HG03159 (cell line): ENCODE data around the gene THADA.
"Not testable (repeated sequence)": the region's sequence is repeated elsewhere in the genome, so short reads cannot be mapped to it uniquely, and the experiment has no call there.

Experiments used
- ATAC-seq: cut with Tn5 transposase; IDR thresholded peaks from one replicate; pipeline ENCODE4 v1.9.1; 2021; ENCODE audit warnings: mild to moderate bottlenecking, moderate library complexity; ENCODE audit not compliant: unreplicated experiment

THADA gene

DNA sequence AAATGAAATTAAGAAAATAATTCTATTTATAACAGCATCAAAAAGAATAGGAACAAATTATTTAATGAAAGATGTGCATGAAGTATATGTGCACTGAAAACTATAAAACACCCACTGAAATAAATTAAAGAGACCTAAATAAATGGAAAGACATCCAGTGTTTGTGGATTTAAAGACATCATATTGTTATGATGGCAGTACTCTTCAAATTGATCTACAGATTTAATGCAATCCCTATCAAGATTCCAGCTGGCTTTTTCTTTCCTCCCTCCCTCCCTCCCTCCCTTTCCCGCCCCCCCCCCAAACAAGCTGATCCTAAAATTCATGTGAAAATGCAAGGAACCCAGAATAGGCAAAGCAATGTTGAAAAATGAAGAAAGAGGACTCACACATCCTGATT lies 285.9 kb downstream of the THADA start:
- no peak for ATAC-seq

DNA sequence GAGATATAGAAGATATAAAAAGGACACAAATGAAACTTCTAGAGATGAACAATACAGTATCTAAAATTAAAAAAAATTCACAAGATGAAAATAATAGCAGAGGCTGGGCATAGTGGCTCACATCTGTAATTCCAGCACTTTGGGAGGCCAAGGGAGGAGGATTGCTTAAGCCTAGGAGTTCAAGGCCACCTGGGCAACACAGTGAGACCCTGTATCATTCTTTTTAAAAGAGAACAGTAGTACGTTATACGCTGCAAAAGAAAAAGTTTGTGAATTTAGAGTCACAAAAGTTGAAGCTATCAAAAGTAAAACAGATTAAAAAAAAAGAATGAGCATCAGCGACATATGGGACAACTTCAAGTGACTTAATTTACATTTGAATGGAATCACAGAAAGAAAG lies 287.9 kb downstream of the THADA start:
- ATAC-seq, result no peak

DNA sequence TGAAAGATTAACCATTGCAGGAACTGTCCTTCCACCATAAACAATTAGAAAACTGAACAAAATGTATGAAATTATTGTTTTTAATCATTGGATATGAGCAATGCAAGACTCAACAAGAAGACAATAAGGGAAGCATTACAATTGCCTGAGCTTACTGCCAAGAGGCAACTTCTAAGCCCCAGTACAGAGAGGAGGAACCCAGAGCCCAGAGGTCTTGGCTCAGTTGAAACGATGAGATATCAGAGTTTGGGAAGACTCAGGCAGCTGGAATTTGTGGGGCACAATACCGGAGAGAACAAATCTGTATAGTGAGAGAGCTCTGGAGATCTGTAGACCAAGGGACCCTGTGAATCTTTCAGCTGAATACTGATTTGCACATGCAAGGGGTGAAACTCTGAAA lies 288.8 kb downstream of the THADA start:
- no peak for ATAC-seq

DNA sequence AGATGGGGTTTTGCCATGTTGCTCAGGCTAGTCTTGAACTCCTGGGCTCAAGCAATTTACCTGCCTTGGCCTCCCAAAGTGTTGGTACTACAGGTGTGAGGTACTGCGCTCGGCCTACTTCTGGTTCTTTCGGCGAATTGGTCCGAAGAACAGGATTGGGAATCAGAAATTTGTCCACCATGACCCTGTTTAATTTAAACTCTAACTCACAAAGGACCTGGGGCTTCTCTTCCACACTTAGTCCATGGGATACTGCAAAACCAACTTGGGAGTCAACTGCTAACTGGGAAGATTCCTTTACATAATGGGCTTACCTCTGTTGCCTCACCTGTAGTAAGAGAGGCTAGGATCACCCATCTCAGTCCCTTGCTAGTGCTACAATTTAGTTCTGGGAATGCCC lies 289.6 kb downstream of the THADA start:
- ATAC-seq, result no peak

DNA sequence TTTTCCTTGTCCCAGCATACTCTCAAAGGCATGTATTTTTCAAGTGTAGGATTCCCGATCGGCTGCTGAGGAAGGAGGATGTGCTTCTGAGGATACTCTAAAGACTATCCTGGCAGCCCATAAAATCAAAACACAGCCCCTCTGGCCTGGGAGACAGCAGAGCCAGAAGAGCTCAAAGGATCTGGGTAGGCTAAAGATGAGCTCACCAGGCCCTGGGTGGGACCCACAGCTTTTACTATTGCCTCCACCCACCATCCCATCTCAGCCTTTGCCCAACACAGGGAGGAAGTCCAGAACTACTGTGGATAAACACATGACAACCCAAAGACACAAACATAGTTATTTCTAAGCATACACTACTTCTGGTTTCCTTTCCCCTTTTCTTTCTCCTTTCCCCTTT lies 290.3 kb downstream of the THADA start:
- no peak for ATAC-seq

DNA sequence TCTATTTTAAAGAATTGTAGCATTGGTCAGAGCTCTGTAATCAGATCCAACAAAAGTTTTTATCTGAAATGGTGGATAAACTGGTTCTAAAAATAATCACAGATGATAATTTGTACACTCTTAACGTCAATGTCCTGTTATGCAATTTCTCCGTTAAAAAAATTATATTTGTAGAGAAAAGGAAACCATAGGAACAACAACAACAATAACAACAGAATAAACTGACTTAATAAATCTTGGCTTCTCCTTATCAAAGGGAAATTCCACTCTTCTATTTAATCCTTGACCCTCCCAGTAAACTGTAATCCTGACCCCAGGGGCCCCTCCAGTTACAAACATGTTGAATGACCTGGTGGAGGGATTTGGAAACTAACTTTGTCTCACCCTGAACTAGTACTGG lies 290.8 kb downstream of the THADA start:
- no peak for ATAC-seq

DNA sequence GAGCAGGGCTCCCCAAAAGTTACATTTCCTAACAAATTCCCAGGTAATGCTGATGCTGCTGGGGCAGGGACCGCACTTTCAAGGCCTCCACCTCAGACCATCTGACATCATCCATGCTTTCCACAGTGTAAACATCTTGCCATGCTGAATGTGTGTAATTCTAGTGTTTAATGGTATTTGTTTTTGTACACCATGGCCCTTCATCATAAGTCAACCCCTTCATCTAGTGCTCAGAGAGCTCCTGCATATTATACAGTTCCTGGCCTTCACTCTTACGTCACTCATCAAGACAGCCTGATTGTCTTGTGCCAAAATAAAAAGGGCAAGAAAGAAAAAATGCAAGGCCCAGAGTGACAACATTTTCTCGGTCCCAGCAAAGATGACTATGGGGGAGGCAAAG lies 291.9 kb downstream of the THADA start:
- no peak for ATAC-seq

DNA sequence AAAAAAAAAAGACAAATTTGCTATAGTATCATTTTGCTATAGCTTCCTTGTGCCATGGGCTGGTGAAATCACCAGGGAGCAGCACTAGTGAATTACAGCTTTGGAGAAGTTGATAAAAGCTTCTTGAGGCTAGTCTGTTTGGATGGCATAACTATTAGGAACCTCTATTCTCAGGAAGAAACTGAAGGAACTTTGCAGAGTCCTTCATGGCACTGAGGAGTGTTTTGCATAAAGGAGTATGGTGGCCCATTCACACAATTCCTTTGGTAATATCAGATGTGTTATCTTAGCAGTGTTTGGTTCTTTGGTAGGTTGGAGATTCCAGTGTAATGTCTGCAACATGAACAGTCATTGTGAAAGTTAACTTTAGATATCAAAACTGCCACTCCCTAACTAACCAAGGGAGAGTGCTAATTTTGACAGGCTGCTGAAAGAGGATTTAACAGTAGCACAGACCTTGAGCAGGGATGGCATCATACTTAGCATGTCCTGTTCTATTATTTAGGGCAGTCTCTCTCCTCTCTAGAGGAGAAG lies 292.8 kb downstream of the THADA start:
- ATAC-seq, result no peak

DNA sequence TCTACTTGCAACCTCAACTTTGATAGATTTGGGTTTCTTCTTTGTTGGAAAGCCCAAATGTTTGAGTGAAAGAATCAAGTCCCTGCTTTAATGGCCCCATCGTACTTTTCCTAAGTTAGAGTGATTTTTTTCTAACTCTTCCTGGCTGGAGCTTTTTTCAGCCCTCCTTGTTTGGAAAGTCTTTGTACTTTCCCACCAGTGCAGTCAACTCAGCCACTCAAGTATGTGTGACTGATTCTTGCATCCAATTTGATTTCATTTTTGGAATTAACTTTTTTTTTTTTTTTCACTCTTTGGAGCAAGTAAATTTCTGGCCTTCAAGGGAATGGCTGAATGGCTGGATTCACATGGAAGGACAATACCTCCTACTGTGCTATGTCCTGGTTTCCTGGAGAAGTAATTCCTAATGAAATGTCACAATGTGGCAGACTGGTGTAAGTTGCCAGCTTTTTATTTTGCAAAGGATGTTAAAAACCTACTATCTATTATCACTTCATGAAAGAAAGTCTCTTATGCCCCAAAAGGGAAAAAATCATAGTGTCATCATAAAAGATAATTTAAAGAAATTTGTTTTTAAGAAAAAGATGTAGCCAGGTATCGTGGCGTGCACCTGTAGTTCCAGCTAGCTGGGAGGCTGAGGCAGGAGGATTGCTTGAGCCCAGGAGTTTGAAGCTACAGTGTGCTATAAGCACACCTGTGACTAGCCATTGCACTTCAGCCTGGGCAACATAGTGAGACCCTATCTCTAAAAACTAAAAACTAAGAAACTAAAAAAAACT lies 293.5 kb downstream of the THADA start:
- no peak for ATAC-seq

DNA sequence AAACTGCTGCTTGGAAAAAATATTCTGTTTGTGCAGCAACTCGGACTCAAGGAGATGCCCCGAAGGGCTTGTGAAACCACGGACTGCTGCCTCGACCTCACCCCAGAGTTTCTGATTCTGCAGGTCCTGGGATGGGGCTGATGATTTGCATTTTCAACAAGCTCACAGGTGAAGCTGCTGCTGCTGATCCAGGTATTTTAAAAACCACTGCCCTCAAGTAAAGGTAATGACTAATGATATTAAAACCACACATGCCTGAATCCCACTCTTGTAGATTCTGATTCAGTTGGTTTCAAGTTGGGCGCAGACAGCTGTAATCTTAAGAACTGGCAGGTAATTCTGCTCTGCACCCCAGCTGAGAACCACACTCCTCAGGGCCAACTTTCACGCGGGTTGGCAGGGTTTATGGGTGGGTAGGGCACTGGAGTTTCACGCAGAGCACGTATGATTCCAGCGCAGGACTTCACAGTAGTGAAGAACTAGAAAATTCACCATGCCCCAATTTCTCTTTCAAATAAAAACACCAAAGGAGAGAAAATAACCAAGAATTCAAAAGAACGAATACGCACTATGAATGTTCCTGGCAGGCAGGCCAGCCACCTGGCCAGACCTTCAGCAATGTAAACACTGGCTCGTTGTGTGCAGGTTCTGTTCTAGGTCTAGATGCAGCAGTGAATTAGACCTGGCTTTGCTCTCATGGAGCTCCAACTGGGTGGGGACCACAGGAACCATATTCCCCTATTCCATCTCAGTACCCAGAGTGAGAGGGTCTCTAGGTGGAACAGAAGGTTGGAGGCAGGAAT lies 294.9 kb downstream of the THADA start:
- ATAC-seq, result no peak

DNA sequence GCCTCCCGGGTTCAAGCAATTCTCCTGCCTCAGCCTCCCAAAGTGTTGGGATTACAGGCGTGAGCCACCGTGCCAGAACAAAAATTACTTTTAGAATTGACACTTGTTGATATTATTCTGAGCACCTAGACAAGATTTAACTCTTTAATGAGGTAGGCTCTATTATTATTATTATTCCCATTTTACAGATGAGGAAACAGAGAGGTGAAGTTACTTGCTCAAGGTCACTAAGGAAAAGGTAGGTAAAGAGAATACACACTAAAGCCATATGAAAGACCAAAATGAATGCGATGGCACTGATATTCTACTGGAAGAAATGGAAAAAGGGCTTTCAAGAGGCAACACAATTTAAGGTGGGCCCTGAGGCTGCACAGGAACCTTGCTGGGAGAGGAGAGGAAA lies 295.6 kb downstream of the THADA start:
- ATAC-seq, result no peak

DNA sequence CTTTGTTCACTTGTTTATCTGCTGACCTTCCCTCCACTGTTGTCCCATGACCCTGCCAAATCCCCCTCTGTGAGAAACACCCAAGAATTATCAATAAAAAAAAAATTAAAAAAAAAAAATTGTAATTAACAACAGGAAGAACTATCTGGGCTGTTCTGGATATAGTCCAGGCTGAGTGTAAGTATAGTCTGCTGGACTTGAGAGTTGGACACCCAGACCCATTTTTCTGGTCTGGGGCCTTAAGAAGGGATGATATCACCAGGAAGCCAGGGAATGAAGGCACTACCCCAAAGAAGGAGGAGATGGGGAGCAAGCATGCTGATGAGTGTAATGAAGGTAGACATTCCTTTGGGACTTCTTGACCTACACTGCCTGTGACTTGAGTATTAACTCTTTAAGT lies 297.3 kb downstream of the THADA start:
- no peak for ATAC-seq

DNA sequence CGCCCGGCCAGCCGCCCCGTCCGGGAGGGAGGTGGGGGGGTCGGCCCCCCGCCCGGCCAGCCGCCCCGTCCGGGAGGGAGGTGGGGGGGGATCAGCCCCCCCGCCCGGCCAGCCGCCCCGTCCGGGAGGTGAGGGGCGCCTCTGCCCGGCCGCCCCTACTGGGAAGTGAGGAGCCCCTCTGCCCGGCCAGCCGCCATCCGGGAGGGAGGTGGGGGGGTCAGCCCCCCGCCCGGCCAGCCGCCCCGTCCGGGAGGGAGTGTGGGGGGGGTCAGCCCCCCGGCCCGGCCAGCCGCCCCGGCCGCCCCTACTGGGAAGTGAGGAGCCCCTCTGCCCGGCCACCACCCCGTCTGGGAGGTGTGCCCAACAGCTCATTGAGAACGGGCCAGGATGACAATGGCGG lies 298.1 kb downstream of the THADA start:
- ATAC-seq, result not testable (repeated sequence)

DNA sequence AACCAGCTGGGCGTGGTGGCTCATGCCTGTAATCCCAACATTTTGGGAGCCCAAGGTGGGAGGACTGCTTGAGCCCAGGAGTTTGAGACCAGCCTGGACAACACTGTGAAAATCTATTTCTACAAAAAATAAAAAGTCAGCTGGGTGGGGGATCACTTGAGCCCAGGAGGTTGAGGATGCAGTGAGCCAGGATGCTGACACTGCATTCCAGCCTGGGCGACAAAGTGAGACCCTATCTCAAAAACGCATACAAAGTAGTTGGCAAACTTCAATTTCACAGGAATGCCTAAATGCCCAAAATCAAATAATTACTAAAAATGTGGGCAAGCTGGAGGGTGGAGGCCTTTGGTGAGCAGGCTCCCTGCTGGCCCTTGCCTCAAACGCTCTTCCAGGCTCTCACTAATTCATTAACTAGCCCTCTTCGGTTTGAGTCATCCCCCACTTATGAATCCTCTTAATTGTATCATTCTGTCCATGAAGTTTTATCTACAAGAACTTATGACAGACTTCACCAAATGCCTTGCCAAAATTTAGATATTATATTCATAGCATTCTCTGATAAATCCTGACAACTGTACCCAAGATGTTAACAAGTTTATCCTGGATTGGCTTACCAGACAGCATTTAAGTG lies 300.8 kb downstream of the THADA start:
- no peak for ATAC-seq

DNA sequence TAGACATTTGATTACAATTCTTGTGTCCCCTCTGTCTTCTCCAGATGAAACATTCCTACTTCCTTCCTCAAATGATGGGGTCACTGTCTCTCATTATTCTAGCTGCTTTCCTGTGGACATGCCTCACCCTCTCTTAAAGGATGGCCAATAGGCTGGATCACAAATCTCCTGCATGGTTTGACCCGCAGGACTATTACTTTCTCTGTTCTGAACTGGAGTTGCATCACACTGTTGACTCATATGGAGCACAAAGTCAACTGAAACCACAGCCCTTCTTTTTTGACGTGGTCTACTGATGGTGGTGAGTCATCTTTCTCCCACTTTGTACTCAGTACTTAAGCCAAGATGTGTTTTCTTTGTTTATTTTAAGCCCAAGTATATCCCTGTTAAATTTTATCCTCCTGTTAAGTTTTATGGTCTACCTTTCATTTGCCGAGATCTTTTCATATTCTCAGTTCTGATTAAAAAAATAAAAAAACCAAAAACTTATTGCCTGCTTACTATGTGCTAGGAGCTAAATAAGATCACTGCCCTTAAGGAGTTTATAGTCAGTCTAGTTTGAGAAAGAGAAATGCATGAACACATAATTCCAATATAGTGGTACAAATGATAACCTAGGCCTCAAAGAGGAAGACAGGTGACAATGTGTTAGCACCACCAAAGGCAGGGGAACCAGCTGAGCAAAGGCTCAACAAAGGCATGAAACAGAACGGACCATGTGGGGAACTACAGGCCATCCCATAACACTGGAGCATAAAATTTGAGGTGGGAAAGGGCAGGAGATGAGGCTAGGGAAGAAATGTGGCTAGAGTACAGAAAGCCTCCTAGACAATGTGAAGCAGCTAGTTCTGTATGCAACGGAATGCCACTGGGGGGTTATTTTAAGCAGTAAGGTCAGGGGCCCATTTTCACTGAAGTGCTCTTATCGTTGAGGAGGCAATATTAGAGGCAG lies 301.8 kb downstream of the THADA start:
- peak; percentile 98 for ATAC-seq

DNA sequence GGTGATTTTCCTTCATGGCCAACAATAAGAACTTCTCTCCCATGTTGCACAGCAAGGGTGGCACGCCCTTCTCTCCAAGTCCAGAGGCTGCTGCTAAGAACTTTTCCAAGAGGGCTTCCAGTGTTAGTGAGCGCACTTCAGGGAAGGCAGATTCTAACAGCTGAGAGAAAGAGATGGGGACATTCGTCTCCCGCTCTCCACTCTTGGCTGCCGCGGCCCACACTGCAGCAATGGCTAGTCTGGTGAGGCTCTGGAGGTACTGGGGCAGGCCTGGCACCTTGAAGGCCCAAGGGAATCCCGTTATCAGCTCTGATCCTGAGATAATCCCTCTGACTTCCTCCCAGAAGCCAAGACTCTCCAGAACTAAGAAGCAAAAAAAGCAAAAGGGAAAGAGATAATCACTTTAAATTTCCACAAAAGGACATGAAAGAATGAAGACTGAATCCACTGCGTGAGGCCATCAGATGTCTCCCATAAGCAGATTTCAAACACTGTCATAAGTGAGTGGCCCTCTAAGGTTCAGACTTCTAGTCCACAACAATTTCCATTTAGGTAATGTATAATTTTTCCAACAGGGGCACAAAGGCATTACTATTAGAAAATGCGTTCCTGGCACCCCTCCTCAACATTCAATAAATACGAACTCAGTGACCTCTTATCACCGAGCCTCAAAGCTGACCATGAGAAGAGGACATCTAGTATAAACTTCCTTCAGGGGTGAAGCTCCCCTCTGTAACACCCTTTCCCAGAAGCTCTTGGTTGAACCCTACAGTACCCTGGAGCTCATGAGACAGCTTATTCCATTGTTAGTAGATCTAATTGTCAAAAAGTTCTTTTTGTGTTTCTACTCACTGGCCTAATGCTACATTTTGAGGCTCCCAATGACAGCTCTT lies 302.7 kb downstream of the THADA start:
- ATAC-seq, result no peak

DNA sequence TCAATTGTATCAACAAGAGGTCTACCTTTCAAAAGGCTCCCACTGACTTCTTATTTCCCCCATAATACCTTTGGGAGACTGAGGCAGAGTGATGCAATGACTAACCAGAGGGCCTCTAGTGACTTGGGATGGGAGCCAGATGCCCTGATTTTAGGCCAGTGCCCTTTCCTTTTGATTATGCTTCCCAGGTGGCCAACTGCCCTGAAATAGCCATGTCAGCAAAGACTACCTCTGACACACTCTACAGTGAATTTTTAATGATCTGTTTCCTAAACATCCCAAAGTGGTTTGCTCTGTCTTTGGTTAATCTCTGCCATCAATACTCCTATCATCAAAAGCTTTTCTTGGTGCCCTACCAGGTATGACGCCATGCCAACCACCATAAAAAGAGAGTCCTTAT lies 303.5 kb downstream of the THADA start:
- ATAC-seq, result no peak

DNA sequence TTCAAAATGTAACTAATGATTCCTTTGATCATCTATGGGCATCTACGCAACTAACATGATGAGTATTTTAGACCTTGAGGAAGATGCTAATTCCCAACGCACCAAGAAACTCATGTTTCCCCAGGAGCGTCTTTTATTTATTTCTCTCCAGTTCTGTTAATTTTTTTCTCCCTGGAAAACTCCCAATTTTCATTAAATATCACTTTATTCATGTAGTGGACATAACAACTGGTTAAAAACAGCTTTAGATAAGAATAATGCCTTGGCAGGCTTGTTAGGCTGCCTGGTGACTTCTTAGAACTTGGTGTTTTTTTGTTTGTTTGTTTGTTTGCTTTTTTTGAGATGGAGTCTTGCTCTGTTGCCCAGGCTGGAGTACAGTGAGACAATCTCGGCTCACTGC lies 306.5 kb downstream of the THADA start:
- ATAC-seq, result no peak

DNA sequence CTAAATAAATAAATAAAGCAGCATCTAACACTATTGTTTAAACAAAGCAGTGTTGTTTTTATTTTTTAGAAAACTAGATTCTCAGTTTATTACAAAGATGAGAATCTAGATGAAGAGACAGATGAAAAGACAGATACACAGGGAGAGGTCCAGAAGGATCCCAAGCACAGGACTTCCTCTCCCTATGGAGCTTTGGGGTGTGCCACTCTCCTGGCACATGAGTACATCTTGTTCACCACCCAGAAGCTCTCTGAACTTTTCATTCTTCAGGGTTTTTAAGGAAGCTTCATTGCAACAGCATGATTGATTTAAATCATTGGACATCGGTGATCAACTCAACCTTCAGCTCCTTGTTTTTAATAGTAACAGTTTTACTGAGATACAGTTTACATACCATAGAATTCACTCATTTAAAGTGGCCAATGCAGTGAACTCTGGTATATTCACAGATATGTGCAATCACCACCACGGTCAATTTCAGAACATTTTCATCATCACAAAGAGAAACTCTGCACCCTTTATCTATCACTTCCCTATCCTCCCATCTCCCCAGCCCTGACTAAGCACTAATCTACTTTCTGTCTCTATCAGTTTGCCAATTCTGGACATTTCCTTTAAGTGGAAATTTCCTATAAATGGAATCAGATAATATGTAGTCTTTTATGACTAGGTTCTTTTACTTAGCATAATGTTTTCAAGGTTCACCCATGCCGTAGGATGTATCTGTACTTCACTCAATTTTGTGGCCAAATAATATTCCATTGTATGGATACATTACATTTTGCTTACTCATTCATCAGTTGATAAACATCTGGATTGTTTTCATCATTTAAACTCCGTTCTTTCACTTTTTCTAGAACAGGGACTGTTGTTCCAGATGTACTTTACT lies 307.2 kb downstream of the THADA start:
- ATAC-seq, result no peak
